ENCODE measurements around the gene MED26. TPM values are rescaled to one million over a fixed set of nuclear protein-coding genes. Genes with fewer than 3 reads are reported as not detected.
A peak's percentile ranks its signal among the peaks of the same experiment; 100 is the strongest.

MED26 gene
- total and polyA plus RNA-seq, 9 of the 15 experiments (the other 6 are each of a cell fraction or from before 2014, with no cell fraction given), result 0.71 to 15.1 (median 6.2) TPM

GRCh38 chr19:16572332-16573211 is 55.4 kb downstream of the MED26 start, which contains the start of gene SLC35E1 (continued):
- TF ChIP-seq SP2 (IDR thresholded peaks at IDR 0.05; ENCODE audit: extremely low read depth, low read depth, low read length, poor library complexity, severe bottlenecking) (no peak), FOS (IDR thresholded peaks at IDR 0.05; ENCODE audit: extremely low read depth, insufficient read length) (peak; percentile 44), ZBTB40 (IDR thresholded peaks at IDR 0.05) (peak; percentile 96), ZBTB40 (CRISPR knock-in tag; IDR thresholded peaks at IDR 0.05) (no peak), HSF4 (CRISPR knock-in tag; IDR thresholded peaks at IDR 0.05; ENCODE audit: borderline replicate concordance) (no peak), MLLT1 (IDR thresholded peaks at IDR 0.05) (peak in 1 of 2 experiments; percentile 85; a peak in 2 of 4 replicates), CHD1 (IDR thresholded peaks at IDR 0.05; ENCODE audit: low read length) (no peak), DACH1 (IDR thresholded peaks at IDR 0.05; ENCODE audit: partially characterized antibody) (peak; percentile 42), RBFOX2 (IDR thresholded peaks at IDR 0.05; ENCODE audit: low read depth, low read length) (peak; percentile 75), SUPT5H (IDR thresholded peaks at IDR 0.05) (peak; percentile 73), KAT8 (IDR thresholded peaks at IDR 0.05; ENCODE audit: low read depth) (no peak), ZNF280B (CRISPR knock-in tag; IDR thresholded peaks at IDR 0.05) (no peak), HCFC1 (IDR thresholded peaks at IDR 0.05; ENCODE audit: low read depth, low read length) (peak; percentile 89), MTA1 (IDR thresholded peaks at IDR 0.05; ENCODE audit: borderline replicate concordance) (peak; percentile 99), SAP30 (IDR thresholded peaks at IDR 0.05; ENCODE audit: borderline replicate concordance, insufficient read depth, low read depth, low read length, poor library complexity, severe bottlenecking) (peak; percentile 85)

Measured in K562 (cell line).